Measurements from ENCODE around the gene ANKRD53.

Gene ANKRD53, protein sequence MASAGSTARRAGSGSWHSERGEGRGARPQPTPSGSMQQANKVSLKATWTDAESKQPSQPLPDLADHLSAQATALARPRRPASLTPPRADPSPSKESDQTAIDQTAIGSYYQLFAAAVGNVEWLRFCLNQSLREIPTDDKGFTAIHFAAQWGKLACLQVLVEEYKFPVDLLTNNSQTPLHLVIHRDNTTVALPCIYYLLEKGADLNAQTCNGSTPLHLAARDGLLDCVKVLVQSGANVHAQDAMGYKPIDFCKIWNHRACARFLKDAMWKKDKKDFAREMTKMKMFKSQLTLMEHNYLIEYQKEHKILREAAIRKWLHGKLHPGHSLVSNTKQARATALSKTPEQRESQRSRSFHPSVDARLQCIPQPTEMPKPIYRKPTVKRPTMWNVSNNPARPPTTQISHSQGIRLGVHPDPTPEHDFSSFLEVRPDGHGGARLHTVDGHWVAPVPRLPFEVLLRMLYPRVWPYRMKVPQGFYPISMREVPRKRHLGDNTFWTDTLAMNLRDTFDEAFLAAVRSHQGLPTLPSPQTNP

DNA sequence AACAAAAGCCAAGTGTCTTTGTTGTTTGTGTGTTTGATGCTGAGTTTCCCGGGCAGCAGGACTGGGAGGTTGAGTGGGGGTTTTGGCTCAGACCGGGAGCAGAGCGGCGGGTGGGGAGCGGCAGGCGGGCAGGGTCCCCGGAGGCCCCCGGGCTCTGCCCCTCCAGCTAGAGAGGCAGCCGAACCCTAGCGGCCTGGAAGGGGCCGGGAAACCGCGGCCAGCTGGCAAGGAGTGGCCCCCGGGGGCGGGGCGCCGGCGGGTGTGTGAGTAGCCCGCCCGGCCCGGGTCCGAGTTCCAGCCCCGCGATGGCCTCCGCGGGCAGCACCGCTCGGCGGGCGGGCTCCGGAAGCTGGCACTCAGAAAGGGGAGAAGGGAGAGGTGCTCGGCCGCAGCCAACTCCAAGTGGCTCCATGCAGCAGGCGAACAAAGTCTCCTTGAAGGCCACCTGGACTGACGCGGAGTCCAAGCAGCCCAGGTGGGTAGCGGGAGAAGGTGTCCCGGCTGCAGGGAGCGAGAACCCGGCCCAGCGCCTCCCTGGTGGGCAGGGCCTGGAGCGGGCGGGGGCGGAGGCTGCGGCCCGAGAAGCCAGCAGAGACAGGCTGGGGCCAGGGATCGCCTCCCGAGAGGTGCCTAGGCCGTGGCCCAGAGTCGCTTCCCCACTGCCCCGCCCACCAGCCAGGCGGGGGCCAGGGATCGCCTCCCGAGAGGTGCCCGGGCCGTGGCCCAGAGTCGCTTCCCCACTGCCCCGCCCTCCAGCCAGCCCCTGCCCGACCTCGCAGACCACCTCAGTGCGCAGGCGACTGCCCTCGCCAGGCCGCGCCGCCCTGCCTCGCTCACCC lies at the start of gene ANKRD53:
ANKRD53 (plus strand) TSS at position 290 of the 839 bp plus-strand sequence; CDS start at position 306, 16 bp downstream.
- DNase-seq = no peak

DNA sequence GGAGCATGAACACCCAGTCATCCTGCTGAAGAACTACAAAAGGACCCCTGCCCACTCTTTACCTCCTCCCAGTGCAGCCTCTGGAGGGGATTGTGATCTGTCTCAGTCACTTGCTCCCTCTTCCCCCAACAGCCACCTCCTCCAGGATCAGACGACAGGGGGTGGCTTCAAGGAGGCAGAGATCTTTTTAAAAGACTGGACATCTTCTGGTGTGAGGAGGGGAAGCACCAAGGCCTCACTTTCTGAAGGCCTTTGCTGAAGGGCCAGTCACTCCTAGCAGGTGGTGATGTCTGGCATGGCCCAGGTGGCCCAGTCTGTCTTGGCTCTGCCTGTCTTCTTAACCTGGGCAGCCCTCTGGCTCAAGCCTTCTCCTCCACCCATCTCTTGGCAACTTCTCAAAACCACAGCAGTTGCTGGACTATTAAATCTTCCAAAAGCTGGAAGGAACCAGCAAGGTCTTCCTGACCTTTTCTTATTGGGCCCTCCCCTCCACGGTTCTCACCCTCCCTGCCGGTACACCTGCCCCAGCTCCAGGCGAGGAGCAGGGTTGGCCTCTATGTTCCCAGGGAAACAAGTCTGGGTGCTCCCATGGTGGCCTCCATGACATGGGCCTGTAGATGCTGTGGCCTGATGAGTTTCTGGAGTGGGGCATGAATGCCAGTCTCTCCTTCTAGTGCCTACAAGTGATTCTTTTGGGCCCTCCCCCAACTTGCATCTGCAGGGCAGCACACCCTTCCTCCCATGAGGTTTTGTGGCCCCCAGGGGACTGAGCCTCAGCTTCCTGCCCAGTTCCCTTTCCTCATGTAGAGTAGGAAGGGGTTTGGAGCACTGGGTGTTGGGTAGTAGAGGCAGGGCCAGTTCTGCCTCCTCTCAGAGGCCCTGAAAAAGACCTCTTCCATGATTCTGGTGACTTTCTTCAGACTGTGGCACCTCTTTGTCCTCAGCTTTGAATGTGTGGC lies 47.8 kb upstream of the ANKRD53 start:
- DNase-seq = no peak

DNA sequence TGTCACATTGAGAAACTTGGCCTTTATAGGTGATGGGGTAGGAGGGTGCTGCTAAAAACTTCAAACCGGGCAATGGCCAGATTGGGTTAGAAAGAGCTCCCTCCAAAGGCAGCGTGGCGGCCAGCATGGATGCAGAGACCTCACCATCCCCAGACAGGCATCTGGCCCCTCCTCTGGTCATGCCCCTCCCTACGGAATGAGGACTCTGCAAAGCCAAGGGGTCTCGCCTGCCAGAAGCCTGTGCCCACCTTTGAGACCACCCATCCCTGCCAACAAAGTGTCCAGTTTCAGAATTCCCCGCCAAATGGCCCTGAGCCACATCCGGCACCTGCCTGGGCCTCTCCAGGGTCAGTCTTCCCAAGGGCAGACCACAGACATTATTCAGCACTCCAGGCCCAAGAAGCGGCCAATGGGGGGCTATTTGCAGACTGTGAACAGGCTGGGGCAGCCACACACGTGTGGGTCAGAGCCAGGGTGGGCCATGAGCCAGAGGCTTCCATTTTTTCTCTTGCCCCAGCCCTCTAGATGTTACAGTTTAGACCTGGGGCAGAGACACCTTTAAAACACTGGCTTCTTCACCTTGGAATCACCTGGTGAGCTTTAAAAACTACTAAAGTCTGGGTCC lies 46.9 kb upstream of the ANKRD53 start:
- DNase-seq = no peak

DNA sequence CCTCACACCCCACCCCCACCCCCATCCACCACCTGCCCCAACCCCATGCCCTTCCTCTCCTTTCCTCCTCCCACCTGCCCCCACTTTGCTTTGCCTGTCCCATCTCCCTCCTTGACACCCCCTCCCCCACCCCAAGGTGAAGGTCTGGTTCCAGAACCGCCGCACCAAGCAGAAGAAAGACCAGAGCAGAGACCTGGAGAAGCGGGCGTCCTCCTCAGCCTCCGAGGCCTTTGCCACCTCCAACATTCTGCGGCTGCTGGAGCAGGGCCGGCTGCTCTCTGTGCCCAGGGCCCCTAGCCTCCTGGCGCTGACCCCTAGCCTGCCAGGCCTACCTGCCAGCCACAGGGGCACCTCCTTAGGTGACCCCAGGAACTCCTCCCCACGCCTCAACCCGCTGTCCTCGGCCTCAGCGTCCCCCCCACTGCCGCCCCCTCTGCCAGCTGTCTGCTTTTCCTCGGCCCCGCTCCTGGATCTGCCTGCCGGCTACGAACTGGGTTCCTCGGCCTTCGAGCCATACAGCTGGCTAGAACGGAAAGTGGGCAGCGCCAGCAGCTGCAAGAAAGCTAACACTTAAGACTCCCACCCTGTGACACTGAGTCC lies 45.7 kb upstream of the ANKRD53 start:
- no peak for DNase-seq

DNA sequence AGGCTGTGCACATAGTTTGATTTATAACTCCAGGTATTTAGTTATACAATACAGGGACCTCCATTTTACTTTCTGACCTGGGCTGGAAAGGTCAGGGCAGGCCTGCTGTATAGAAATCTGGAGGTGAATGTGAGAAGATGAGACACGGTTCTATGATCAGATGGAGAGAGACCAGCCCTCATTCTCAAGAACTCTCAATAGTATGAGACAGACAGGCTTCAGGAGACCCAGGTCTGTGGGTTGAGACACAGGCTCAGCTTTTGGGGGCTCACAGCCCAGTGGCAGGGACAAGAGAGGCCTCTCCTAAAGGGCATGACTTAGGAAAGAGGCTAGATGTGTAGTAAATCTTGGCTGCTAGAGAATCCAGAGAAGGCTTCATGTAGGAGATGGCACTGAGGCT lies 43.4 kb upstream of the ANKRD53 start:
- DNase-seq = no peak

DNA sequence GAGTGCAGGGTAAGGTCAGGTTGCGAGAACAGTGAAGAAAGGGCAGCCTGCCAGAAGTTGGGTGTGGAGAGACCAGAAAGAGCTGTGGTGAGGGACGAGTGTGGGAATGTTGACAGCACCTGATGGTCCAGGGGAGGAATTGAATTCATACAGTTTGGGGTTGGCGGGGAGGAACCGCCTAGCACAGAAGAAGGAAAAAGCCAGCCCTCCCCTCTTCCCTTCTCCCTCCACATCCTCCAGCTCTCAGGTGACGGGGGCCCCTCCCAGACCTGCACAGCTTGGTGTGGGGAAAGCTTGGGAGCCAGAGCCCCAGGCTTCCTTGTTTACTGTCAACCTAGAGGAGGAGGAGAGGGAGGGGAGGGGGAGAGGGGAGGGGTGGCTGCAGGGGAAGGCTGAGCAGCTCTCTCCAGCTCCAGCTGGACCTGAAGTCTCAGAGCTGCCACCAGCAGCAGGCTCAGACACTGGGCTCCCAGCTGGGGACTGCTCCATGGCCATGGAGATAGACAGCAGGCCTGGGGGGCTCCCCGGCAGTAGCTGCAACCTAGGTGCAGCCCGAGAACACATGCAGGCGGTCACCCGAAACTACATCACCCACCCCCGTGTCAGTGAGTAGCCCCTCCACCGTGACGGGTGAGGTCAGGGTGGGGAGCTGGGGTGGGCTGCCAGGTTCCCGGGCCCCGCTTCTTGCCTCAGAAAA lies 42.8 kb upstream of the ANKRD53 start, which contains the start of gene ATP6V1B1:
ATP6V1B1 (plus strand) TSS at position 433 of the 697 bp plus-strand sequence; CDS start at position 488, 55 bp downstream.
- DNase-seq = no peak

DNA sequence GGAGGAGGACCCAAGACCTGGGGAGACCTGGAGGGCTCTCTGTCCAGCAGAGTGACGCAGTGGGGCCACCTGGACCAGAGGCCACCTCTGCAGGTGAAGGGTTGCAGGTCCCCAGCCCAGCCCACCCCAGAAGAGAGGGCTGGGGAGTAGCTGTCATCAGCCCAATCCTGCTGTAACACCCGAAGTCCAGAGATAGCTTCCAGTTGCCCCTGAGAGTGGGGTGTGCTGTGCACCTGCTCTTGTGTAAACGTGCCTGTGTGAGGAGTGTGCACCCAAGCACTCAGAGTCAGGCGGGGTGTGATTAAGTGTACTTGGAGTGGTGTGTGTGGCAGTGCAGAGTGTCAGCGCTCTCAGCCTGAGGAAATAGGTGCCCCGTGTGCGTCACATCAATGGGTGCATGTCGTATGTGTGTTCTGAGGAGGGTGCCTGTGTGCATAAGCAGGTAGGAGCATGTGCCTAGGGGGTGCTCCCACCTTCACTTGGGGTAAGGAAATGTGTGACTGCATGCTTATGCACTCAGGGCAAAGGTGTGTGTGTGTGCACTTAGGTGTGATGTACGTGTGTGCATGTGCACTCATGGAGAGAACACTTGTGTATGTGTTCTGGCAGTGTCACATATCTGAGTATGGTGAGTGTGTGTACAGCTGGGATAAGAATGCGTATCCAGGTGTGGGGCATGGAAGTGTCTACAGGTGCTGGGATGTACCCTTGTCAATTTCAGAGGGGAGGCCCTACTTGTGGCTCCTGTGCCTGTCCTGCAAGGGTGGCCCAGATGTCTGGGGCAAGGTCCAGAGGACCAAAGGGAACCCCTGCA lies 42.1 kb upstream of the ANKRD53 start:
- no peak for DNase-seq

DNA sequence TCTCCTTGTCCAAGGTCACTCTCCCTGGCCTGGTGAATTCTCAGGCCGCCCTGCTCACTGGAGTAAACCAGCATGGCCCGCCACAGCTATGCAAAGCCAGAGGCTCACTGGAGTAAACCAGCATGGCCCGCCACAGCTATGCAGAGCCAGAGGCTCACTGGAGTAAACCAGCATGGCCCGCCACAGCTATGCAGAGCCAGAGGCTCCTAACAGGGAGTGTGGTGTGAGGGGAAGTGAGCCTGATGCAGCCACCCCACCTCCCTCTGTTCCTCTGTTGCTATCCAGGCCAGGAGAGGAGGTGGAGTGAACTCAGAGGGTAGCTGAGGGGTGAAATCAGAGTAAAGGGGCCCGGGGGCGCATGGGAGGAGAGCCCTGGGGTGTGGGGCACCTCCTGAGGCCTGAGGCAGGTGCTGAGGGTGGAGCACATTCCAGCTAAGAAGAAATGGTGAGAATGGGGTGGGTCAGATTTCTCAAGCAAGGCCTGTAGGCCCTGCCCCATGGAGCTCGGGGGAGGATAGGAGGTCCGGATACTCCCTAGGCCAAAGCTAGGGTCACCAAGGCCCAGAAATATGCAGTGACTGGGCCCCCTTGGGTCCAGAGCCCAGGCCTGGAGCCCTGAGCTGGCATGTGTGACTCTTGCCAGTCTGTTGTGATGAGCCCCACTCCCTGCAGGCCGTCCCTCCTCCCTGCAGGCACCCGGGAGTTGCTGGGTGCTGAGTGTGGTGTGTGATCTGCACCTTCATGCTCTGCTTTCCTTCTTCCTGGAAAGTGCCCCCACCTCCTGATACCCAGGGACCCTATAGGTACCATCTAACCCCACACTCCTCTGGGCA lies 41.2 kb upstream of the ANKRD53 start:
- DNase-seq = no peak

DNA sequence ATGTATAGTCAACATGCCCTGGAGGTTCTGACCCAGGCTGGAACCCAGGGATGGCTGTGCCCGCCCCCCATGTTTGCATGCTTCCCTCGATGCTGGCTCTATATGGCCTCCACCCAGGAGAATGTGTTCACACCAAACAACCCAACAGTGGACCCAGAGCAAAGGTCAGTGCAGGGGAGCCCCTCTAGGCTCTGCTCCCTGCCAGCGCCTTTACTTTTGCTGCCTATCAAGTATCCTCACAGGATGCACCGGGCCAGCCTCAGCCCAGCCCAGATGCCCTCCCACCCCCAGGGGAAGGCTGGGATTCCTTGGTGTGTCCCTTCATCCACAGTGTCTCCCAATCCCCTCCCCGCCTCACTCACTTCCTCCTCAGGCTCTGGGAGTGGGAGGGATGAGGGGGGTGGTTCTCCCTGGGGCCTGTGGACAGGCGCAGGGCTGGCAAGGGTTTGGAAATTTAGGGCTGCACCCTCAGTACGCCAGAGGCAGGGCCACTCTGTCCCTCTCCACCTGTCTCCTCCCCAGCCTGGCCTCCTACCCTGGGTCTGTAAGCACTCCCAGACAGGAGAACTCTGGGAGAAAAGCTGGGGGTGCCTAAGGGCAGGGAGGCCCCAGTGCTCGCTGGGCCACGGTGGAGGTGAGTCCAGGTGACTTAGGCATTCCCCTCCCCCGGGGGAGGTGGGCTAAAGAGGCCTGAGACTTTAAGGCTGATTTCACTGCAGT lies 40.4 kb upstream of the ANKRD53 start:
- DNase-seq = no peak

DNA sequence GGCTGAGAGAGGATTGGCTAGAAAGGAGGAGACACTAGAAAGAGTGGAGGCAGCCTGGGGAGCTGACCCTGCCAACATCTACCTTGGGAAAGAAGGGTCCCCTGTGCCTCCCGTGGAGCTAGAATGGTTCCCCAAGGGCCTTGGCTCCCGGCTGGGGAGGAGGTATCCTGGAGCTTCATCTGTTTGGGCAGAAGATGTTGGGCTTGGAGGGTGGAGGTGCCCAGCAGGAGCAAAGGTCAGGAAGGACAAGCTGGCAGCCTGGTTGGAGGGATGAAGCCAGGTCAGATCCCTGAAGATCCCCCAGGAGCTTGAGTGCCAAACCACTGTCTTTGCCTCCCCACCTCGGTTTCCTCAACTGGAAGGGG lies 39.9 kb upstream of the ANKRD53 start:
- no peak for DNase-seq

DNA sequence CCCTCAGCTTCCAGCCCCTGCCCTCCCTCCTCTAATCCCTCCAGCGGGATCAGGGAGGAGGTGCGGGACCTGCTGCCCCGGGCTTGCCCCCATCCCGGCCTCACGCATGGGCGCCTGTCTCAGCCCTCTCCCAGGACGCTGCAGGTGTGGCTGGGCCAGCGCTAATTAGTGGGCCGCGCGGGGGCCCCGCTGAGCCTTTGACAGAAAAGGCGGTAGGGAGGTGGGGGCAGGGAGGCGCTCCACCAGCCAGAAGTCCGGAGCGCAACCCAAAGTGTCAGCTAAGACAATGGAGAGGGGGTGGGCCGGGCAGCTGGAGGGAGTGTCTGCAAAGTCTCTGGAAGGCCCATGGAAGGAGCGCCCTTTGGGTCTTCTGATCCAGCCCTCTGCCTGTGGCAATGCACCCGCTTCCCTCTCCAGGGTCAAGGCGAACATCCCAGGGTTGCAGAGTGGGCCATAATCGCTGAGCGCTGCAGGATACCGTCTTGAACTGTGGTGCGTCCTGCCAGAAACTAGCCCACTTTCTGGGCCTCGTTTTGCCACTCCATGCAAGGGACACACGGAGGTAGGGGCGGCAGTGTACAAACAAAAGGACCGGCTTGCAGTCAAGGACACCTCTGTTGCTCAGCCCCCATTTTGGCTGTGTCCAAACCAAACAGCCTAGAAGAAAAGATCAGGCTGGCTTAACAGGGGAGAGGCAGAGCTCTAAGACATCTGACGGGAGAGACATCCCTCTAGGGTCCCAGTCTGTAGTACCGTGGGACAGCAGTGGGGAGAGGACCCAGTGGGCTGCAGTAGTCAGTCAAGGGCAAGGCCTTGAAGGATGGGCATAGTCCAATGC lies 39.2 kb upstream of the ANKRD53 start:
- DNase-seq = no peak

DNA sequence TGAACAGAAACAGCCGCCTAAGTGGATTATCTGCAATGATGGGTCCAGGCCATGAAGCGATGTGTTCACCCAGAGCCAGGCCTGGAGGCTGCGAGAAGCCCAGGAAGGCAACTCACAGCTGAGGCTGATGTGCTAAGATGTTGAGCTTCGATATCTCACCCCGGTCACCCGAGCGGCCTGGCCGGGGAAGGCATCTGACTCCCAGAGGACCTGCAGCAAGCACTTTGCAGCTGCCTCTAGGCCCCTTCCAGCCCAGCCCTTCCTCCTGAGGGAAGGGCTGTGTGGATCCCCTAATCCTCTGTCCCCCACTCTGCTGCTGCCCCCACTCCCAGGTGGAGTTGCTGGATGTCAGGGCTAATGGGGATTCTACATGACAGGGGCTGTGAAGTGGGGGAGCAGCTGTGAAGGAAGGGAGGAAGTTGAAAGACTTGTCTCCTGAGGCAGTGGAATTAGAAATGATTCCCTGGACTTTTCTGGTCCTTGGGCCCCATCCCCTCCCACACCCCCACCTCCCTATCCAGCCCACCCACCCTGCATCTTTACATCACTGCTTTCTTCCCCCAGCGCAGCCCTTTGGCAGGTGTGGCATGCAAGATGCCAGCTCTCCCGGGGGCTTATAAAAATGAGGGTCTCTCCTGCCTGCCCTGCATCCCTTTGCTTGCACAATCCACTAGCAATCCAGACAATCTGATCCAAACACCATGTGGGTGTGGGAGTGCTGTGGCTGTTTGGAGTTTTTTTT lies 38.4 kb upstream of the ANKRD53 start:
- DNase-seq = no peak

DNA sequence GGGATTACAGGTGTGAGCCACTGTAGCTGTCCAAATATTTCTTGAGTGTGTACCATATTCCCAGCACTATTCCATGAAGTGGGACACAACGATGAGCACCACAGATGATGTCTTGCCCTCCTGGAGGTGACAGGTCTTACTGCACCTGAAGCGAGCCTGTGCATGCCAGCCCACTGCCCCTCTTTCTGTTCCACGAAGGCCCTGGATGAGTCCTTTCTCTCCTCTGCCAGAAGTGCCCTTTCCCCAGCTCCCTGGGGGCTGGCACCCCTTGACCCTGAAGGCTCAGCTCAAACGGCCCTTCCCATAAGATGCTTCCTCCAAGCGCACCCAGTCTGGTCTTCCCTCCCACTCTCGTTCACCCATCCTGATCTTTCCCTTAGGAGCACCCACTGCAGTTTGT lies 37.2 kb upstream of the ANKRD53 start:
- DNase-seq = no peak

DNA sequence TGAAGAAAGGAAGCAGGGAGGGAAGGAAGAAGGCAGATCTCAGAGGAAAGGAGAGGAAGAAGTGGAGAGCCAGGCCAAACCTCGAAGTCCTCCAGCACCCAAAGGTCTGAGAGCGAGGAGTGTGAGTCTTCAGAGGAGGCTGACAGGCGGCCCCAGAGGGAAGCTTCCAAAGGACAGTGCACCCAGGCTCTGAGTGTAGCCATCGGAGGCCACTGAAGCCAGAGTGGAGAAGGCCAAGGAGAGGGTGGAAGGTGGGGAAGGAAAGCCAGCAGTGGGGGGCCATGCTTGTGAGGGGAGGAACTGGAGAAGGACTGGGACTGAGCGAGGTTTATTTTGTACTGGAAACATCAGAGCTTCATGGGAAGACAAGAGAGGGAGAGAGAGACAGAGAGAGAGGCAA lies 36.7 kb upstream of the ANKRD53 start:
- no peak for DNase-seq

DNA sequence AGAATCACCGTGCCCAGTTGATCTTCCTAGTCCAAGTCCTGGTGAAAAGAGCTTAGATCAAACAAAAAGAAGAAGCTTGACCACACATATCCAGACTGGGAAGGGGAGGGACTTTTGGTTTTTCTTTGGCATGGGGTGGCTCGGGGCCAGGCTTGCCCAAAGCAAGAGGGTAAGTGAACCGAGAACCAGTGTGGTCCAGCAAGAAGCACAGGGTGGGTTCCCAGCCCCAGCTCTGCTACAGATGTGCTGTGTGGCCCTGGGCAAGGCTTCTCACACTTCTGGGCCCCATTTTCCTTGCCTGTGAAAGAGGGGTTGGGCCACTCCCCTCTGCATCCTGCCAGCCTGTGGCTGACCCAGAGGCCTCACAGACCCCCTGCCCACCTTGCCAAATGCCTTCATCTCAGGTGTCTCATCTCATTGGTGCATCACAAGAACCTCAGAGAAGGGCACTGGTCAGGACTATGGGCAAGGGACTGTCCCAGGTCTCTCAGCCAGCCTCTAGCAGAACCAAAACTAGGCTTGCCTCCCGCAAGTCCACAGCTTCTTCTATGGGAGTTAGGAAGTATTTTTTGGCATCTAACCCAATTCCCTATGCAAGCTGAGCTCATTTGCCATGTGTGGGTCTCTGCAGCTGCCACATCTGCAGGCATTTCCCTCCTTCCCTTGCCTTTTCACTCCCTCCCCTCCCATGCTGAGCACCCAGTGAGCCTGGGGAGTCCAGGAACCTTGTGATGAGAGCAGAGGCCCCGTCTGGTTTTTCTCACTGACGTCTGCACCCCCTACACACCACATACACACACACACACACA lies 35.8 kb upstream of the ANKRD53 start:
- no peak for DNase-seq
